Measurements from ENCODE around the gene LPCAT1.

LPCAT1 gene

DNA sequence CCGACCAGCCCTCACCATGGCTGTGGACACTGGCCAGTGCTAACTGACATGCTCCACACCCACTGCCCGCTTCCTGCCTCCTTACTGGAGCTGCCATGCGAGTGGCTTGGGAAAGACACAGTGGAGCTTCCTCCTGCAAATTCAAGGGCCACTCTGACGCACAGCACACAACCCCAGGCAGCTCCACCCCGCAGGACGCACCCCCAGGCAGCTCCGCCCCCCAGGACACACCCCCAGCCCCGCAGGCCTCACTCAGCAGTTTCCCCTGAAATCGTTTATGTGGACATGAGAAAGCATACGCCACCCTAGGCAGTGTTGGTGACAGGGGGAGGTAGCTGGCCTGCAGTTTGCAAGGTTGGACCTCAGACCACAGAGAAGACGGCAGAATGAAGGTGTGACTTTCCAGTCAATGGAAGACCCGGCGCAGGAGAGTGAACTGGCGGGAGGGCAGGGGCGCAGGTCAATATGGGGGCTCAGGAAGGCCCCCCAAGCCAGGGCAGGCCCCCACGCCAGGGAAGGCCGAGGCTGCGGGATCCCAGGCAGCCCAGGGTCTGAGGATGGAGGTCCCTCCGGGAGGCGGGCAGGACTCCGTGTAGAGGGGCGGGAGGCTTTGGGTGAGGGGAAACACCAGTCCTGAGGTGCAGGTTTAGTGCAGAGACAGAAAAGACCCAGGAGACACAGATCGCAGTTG is 21.6 kb downstream of the LPCAT1 start:
- Histone ChIP-seq H3K4me3 (no peak overlapping the region), H3K27ac (no peak overlapping the region), H3K9me3 (ENCODE audit: low read depth, low read length) (no peaks in the 10 kb centered on the region), H3K36me3 (ENCODE audit: insufficient read depth, low read length) (no peaks in the 10 kb centered on the region), H3K9ac (ENCODE audit: insufficient read length) (no peak overlapping the region)
- DNase-seq (ENCODE audit: low read depth, low spot score): no peak
- TF ChIP-seq FOXP2 (optimal IDR thresholded peaks at IDR 0.05; ENCODE audit: control extremely low read depth, extremely low read length, insufficient read depth): no peak

DNA sequence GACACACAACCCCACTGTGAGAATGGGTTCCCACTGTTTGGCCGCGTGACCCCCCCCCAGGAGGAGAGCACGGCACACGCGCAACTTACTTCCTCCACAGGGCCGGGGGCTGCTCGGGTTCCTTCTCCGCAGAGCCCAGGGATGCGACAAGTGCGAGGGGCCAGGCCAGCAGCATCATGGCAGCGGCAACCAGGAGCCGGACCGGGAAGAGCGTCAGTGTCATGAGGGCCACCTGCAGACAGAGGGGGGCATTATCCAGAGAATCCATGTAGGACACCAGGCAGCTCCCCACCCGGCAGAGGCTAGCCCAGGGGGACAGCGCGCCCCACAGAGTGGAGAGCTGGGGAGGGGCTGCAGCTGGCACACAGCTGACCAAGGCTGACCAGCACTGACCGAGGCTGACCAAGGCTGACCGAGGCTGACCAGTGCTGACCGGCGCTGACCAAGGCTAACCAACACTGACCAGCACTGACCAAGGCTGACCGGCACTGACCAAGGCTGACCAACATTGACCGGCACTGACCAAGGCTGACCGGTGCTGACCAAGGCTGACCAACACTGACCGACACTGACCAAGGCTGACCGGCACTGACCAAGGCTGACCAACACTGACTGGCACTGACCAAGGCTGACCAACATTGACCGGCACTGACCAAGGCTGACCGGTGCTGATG is 22.3 kb downstream of the LPCAT1 start:
- Histone ChIP-seq H3K4me3 (no peak overlapping the region), H3K27ac (no peak overlapping the region), H3K9me3 (ENCODE audit: low read depth, low read length) (no peaks in the 10 kb centered on the region), H3K36me3 (ENCODE audit: insufficient read depth, low read length) (no peaks in the 10 kb centered on the region), H3K9ac (ENCODE audit: insufficient read length) (no peak overlapping the region)
- TF ChIP-seq POLR2AphosphoS5 (IDR thresholded peaks at IDR 0.05; ENCODE audit: borderline replicate concordance, low read depth, low read length) (no peak), FOXP2 (optimal IDR thresholded peaks at IDR 0.05; ENCODE audit: control extremely low read depth, extremely low read length, insufficient read depth) (no peak), EZH2 (IDR thresholded peaks at IDR 0.05) (no peak)
- DNase-seq (ENCODE audit: low read depth, low spot score): no peak

DNA sequence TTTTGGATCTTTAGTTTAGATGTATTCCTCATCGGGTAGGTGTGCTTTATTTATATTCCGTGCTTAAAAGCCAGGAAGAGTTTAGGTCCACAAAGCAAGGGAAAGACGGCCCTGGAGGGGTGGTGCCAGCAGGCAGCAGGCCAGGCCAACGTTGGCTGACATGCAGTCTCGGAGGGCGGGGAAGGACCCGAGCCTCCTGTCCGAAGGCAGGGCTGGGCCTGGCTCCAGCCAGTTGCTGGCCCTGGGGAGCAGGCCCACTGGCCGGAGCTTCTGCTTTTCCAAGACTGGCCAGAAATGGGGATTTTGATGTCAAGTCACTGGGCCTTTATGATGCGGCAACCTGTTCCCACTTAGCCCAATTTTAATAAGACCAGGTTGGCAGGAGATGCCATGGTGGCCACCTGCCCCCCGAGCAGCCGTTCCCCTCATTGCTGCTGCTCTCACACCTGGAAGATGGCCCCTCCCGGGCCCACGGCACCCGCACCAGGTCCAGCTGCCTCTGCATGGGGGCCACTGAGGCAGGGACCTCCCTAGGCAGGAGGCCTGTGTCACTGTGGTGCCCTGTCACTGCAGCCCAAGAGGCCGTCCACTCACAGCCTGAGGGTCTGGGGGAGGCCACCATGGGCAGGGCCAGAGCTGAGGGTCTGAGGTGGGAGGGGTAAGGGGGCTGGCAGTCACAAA is 23.2 kb downstream of the LPCAT1 start:
- Histone ChIP-seq H3K27ac (no peak overlapping the region), H3K9me3 (ENCODE audit: low read depth, low read length) (no peaks in the 10 kb centered on the region), H3K4me3 (no peak overlapping the region), H3K36me3 (ENCODE audit: insufficient read depth, low read length) (no peaks in the 10 kb centered on the region), H3K9ac (ENCODE audit: insufficient read length) (no peak overlapping the region)
- no peak for DNase-seq (ENCODE audit: low read depth, low spot score)
- TF ChIP-seq FOXP2 (optimal IDR thresholded peaks at IDR 0.05; ENCODE audit: control extremely low read depth, extremely low read length, insufficient read depth): no peak
- no peak for TF ChIP-seq POLR2AphosphoS5 (IDR thresholded peaks at IDR 0.05; ENCODE audit: borderline replicate concordance, low read depth, low read length)
- no peak for TF ChIP-seq EZH2 (IDR thresholded peaks at IDR 0.05)

DNA sequence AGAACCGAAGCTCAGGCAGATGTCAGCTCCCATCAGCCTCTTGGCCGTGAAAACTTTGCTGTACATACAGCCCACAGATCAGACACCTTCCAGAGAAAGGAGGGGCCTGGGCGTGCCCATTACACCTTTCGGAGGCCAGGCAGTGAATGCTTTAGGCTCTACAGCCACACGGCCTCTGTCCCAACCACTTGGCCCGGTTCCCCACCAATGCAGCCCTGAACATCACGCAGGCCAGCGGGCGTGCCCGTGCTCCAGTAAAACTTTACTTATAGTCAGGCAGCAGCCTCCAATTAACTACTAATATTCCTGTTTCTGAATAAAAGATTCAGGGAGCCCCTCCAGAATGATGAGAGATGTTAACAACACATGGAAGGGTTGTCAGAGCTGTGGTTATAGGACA is 23.9 kb downstream of the LPCAT1 start:
- TF ChIP-seq POLR2AphosphoS5 (IDR thresholded peaks at IDR 0.05; ENCODE audit: borderline replicate concordance, low read depth, low read length): no peak
- TF ChIP-seq FOXP2 (optimal IDR thresholded peaks at IDR 0.05; ENCODE audit: control extremely low read depth, extremely low read length, insufficient read depth): no peak
- Histone ChIP-seq H3K9ac (ENCODE audit: insufficient read length) (no peak overlapping the region), H3K27ac (no peak overlapping the region), H3K9me3 (ENCODE audit: low read depth, low read length) (no peaks in the 10 kb centered on the region), H3K36me3 (ENCODE audit: insufficient read depth, low read length) (no peaks in the 10 kb centered on the region; the same call in 1 of the 2 replicates), H3K4me3 (no peak overlapping the region)
- no peak for DNase-seq (ENCODE audit: low read depth, low spot score)

DNA sequence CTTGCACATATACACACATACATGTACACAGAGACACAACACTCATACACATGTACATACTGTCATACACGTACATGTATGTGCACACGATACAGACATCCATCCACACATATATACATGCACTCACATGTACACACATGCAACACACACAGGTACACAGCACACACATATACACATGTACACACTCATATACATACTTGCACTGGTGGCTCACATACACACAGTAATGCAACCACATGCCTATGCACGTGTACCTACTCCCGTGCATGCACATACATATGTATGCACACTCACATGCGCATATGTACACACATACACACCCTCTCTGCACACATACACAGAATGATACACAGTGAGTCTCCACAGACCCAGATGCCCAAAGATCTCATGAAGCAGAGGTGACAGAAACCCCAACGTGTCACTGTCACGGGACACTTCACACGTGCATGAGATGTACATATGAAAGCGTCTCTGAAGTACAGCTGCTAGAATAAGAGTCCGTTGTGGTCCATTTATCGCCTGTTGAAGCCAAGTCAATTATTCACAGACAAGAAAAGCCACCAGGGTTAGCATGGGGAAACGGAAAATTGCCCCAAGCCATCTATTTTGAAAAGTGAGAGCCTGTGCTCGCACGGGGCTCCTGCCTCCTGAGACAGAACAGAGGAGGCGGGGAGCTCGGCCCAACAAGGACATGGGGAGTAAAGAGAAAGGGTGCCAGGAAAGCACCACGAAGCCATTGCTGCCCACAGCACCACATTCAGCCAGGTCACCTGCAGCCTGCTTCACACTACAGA is 24.9 kb downstream of the LPCAT1 start:
- Histone ChIP-seq H3K36me3 (ENCODE audit: insufficient read depth, low read length) (peaks cover 7% of the 10 kb centered on the region; the same call in 1 of the 2 replicates), H3K27ac (no peak overlapping the region), H3K4me3 (no peak overlapping the region)

DNA sequence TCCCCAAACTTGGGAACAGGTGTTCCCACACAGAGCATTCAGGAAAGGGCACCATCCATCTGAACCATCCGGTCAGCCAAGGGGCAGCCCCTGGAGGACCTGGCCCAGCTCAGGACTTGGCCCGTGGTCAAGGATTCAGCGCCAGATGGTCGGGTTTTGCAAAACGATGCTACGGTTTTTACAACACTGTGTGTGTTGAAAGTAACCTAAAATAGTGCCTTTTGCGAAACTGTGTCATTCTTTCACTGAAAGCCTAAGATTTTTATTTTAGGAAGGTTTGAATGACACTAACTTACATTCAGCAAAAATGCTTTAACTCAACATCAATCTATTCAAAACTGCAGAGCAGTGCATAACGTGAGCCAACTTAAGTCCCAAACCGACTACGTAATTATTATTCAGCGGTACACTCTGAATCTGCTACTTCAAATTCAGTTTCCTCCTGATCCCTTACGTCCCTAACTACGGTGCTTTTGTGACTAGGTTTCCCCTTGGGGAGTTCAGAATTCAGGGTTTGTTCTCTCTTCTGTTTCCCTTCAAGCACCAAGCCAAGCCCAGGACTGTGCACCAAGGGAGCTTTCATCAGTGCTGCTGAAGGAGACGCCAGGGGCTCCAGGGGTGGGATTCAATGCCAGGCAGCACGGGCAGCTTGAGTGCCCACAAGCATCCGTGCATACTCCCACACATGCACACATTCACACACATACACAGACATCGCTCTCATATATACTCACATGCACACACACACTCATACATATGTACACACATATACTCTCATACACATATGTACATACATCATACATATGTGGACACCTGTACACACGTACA is 25.8 kb downstream of the LPCAT1 start:
- Histone ChIP-seq H3K9me3 (ENCODE audit: low read depth, low read length) (no peaks in the 10 kb centered on the region), H3K36me3 (ENCODE audit: insufficient read depth, low read length) (peaks cover 9% of the 10 kb centered on the region; the same call in 1 of the 2 replicates), H3K27ac (no peak overlapping the region), H3K4me3 (no peak overlapping the region), H3K9ac (ENCODE audit: insufficient read length) (no peak overlapping the region)
- TF ChIP-seq EZH2 (IDR thresholded peaks at IDR 0.05) (no peak), POLR2AphosphoS5 (IDR thresholded peaks at IDR 0.05; ENCODE audit: borderline replicate concordance, low read depth, low read length) (no peak), FOXP2 (optimal IDR thresholded peaks at IDR 0.05; ENCODE audit: control extremely low read depth, extremely low read length, insufficient read depth) (no peak)
- no peak for DNase-seq (ENCODE audit: low read depth, low spot score)

More for the DNA sequence above, 24.9 kb downstream of the LPCAT1 start:
- TF ChIP-seq EZH2 (IDR thresholded peaks at IDR 0.05): no peak
- no peak for TF ChIP-seq FOXP2 (optimal IDR thresholded peaks at IDR 0.05; ENCODE audit: control extremely low read depth, extremely low read length, insufficient read depth)
- no peak for TF ChIP-seq POLR2AphosphoS5 (IDR thresholded peaks at IDR 0.05; ENCODE audit: borderline replicate concordance, low read depth, low read length)
- no peak overlapping the region for H3K9ac ChIP-seq (ENCODE audit: insufficient read length)
- DNase-seq (ENCODE audit: low read depth, low spot score): no peak
- no peaks in the 10 kb centered on the region for H3K9me3 ChIP-seq (ENCODE audit: low read depth, low read length)

DNA sequence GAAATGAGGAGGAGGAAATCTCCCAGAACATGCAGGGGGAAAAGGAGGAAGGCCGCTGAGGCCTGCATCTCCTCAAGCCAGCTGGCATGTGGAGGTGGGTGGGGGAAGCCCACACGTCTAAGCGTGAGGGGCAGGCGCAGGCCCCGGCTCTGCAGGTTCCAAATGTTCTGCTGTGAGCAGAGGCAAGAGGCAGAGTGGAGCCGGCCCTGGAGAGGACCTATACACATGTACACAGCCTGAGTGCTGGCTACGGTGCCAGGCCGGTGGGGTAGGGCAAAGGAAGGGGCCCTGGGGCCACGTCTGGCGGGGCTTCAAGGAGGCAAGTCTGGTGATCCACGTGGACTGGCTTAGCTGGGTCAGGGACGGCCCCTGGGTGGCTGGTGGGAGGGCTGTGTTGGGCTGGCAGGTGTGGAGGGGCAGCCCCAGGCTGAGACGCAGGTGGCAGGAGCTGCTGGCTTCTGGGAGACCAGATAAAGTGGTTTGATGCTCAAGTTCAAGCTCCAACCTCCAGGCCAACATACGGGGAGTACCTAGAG is 26.4 kb downstream of the LPCAT1 start:
- no peaks in the 10 kb centered on the region for H3K9me3 ChIP-seq (ENCODE audit: low read depth, low read length)
- no peak overlapping the region for H3K27ac ChIP-seq
- no peak overlapping the region for H3K9ac ChIP-seq (ENCODE audit: insufficient read length)
- no peak for DNase-seq (ENCODE audit: low read depth, low spot score)
- TF ChIP-seq EZH2 (IDR thresholded peaks at IDR 0.05): no peak
- TF ChIP-seq FOXP2 (optimal IDR thresholded peaks at IDR 0.05; ENCODE audit: control extremely low read depth, extremely low read length, insufficient read depth): no peak
- no peak for TF ChIP-seq POLR2AphosphoS5 (IDR thresholded peaks at IDR 0.05; ENCODE audit: borderline replicate concordance, low read depth, low read length)
- no peak overlapping the region for H3K4me3 ChIP-seq
- peaks cover 9% of the 10 kb centered on the region; the same call in 1 of the 2 replicates for H3K36me3 ChIP-seq (ENCODE audit: insufficient read depth, low read length)

Data from SK-N-MC (cell line).